Measurements from ENCODE around the gene GALNT15.

The GALNT15 gene

DNA sequence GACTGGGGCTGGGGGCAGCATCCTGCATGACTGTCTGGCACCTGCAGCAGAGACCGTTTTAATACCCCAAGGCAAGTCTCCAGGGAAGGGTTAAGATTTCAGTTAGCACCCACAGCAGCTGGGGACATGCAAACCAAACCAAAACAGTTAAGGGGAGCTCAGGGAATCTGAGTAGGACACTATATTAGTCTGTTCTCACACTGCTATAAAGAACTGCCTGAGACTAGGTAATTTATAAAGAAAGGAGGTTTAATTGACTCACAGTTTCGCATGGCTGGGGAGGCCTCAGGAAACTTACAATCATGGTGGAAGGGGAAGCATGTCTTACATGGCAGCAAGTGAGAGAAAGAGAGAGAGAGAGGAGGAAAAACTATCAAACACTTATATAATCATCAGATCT, 25.3 kb downstream of the GALNT15 start:
- H3K4me3 ChIP-seq (ENCODE audit: low read depth, low read length): no peak overlapping the region
- in situ Hi-C loops (cut with HindIII; ENCODE audit: low sequenced_read_pairs): no loop called here
- DNase-seq (ENCODE audit: low read depth, low spot score): no peak
- TF ChIP-seq, protein P1, sequence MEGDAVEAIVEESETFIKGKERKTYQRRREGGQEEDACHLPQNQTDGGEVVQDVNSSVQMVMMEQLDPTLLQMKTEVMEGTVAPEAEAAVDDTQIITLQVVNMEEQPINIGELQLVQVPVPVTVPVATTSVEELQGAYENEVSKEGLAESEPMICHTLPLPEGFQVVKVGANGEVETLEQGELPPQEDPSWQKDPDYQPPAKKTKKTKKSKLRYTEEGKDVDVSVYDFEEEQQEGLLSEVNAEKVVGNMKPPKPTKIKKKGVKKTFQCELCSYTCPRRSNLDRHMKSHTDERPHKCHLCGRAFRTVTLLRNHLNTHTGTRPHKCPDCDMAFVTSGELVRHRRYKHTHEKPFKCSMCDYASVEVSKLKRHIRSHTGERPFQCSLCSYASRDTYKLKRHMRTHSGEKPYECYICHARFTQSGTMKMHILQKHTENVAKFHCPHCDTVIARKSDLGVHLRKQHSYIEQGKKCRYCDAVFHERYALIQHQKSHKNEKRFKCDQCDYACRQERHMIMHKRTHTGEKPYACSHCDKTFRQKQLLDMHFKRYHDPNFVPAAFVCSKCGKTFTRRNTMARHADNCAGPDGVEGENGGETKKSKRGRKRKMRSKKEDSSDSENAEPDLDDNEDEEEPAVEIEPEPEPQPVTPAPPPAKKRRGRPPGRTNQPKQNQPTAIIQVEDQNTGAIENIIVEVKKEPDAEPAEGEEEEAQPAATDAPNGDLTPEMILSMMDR (IDR thresholded peaks at IDR 0.05; ENCODE audit: low read depth, low read length): no peak

DNA sequence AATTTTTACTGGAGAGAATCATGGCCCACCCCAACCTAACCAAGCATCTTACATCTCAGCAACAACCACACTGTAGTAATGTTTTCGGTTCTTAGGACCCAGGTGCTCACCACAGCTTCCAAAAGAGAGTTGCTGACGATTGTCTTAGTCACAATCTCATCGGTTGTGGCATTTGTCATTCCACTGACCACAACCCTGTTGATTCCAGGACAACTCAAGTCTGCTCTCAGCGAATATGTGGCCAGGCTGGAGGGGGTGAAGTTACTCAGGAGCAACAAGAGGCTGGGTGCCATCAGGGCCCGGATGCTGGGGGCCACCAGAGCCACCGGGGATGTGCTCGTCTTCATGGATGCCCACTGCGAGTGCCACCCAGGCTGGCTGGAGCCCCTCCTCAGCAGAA, 25.9 kb downstream of the GALNT15 start:
- H3K4me3 ChIP-seq (ENCODE audit: low read depth, low read length): no peak overlapping the region
- peak; percentile 78 for DNase-seq (ENCODE audit: low read depth, low spot score)
- TF ChIP-seq, protein P1 (IDR thresholded peaks at IDR 0.05; ENCODE audit: low read depth, low read length): no peak
- in situ Hi-C loops (cut with HindIII; ENCODE audit: low sequenced_read_pairs): no loop called here

DNA sequence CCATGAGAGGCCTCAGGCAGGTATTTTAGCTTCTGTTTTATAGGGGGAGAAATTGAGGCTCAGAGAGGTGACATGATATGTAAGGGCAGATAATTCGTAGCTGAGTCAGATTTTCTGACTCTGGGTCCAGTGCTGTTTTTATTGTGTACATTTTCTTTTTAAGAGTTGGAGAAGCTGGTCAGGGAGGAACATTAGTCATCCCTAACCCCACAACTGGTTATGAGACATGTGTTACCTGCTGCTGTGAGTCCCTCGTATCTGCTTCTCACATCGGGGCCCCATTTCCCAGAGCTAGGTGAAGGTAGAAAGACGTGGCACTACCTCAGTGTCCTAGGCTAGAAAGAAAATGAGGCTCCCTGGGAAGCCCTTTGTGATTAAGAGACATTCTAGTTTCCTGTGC, 28.6 kb downstream of the GALNT15 start:
- in situ Hi-C loops (cut with HindIII; ENCODE audit: low sequenced_read_pairs): no loop called here
- TF ChIP-seq, protein P1 (IDR thresholded peaks at IDR 0.05; ENCODE audit: low read depth, low read length): no peak
- DNase-seq (ENCODE audit: low read depth, low spot score): peak; percentile 73
- no peak overlapping the region for H3K4me3 ChIP-seq (ENCODE audit: low read depth, low read length)

DNA sequence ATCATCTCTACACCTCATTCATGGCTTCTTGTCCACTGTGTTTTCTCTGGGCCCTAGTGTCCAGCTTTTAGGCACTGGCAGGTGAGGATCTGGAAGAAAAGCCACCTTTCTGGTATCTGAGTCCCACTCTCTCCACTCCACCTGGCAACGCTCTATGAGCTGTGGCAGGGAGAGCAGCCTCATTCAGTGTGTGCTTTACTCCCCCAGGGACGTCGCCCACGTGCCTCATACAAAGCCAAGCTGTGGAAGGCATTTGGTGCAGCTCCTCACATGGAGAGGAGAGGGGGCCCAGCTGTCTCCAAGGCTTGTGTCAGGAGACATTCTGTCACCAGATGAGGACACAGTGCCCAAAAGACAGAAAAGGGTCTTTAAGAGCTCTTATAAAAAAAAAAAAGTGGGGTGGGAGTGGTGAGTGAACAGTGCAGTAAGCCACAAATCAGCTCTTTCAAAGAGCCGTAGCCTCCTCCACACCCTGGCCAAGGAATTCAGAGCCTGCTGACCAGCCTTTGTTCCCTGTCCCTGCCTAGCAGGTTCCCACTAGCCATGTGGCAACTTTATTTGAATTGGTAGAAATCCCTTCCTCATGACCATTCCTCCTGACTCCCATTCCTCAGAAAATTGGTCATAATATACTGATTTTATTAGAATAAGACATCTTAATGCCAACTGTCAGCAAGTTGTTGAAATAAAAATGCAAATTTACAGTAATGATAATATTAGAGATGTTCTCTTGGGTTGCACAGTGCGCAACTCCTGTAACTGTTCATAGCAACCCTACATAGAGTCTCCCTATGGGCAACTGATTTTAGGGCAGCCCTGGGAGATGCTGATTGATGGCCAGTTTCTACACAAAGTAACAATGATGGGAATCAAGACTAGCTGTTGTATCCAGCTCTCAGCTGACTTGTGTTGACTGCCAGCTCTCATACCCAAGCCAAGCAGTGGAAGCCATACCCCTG, 29.5 kb downstream of the GALNT15 start:
- peak; percentile 35 for DNase-seq (ENCODE audit: low read depth, low spot score)
- TF ChIP-seq, protein P1 (IDR thresholded peaks at IDR 0.05; ENCODE audit: low read depth, low read length): no peak
- in situ Hi-C loops (cut with HindIII; ENCODE audit: low sequenced_read_pairs): no loop called here
- no peak overlapping the region for H3K4me3 ChIP-seq (ENCODE audit: low read depth, low read length)

DNA sequence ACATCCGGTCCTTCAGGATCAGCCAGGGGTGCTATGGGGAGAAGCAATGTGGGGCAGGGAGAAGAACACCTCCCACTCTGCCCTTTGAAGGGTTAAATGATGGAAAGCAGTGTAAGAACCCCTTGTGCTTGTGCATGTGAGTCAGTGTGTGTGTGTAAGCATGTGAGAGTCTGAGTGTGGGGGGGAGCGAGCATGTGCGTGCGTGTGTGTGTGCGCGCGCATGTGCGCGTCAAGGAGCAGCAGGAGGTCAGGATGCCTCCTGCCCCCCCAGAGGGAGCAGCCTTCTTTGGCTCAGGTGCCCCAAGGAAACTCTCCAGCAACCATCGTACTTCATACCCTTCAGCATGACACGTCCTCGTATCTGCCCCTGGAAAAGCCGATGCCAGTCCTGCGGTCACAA, 30.3 kb downstream of the GALNT15 start:
- in situ Hi-C loops (cut with HindIII; ENCODE audit: low sequenced_read_pairs): no loop called here
- no peak for DNase-seq (ENCODE audit: low read depth, low spot score)
- H3K4me3 ChIP-seq (ENCODE audit: low read depth, low read length): no peak overlapping the region
- TF ChIP-seq, protein P1 (IDR thresholded peaks at IDR 0.05; ENCODE audit: low read depth, low read length): no peak

DNA sequence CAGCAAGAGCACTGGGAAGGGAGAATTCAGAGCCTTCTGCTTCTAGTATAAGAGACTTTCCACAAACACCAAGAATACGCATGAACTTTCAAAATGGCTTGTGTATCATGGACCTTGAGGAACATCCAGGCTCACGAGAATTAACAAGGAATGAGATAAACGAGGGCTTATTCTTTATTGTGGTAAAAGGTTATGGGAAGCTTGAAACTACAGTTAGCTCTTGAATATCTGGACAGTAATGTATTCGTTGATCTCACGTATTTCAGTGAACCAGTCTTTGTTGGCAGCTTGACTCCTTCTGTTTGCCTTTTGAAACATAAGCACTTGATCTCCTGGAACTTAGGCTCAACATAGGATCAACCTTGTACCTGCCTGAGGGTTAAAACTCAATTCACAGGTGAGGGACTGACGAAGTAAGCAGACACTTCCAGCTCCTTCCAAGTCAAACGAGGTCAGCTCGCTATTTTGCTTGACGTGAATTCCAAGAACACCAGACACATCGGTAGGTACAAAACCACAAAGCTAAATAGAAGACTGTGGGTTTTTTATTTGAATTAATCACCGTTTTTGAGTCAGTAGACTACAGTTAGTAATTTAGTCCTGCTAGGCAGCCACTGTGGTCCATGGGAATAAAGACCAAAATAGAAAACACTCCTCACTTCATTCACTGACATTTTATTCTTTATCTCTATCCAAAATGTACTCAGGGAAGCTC, 30.8 kb downstream of the GALNT15 start:
- in situ Hi-C loops (cut with HindIII; ENCODE audit: low sequenced_read_pairs): no loop called here

More for the DNA sequence above, 30.8 kb downstream of the GALNT15 start:
- peak; percentile 85 for DNase-seq (ENCODE audit: low read depth, low spot score)
- TF ChIP-seq, protein P1 (IDR thresholded peaks at IDR 0.05; ENCODE audit: low read depth, low read length): no peak
- H3K4me3 ChIP-seq (ENCODE audit: low read depth, low read length): no peak overlapping the region
